Keratinocyte (primary cell): ENCODE measurements around the gene EPAS1. TPM values are rescaled to one million over a fixed set of nuclear protein-coding genes. Genes with fewer than 3 reads are reported as not detected.

Experiments
- DNase-seq: peaks from one replicate; pipeline ENCODE4 v3.0.0-alpha.2; 2011; ENCODE audit warnings: low read depth, missing footprints, low spot score
- FAIRE-seq: peaks from 2 replicates; lab custom pipeline; 2011; peaks lifted over from hg19 to GRCh38; lab: Jason Lieb, UNC
- H2AFZ ChIP-seq: 2 replicates; pipeline ENCODE4 v1.6.0; 2012; ENCODE audit warnings: low read length, control low read depth, inconsistent platforms; ENCODE audit not compliant: control insufficient read depth
- H3K27ac ChIP-seq: 2 replicates; pipeline ENCODE4 v1.5.1; 2011; ENCODE audit warnings: low read length; ENCODE audit not compliant: control insufficient read depth, insufficient read depth
- H3K27me3 ChIP-seq: 3 replicates; pipeline ENCODE4 v1.6.0; 2011; ENCODE audit warnings: low read length; ENCODE audit not compliant: control insufficient read depth, insufficient read depth; ENCODE audit errors: extremely low read depth
- H3K36me3 ChIP-seq, 2 experiments: 2 replicates in 1 of 2; 3 replicates in 1 of 2; pipeline ENCODE4 v1.5.1; 2011; ENCODE audit warnings: low read length in 2 of 2, mild to moderate bottlenecking in 1 of 2; ENCODE audit not compliant: control insufficient read depth in 2 of 2, insufficient read depth in 2 of 2; ENCODE audit errors: extremely low read depth in 1 of 2
- H3K4me1 ChIP-seq: 3 replicates; pipeline ENCODE4 v1.5.1; 2011; ENCODE audit warnings: low read length; ENCODE audit not compliant: control insufficient read depth, insufficient read depth; ENCODE audit errors: extremely low read depth
- H3K4me2 ChIP-seq: 3 replicates; pipeline ENCODE4 v1.6.0; 2011; ENCODE audit warnings: low read depth, low read length; ENCODE audit not compliant: control insufficient read depth, insufficient read depth; ENCODE audit errors: extremely low read depth
- H3K4me3 ChIP-seq, 3 experiments: fragments of 200-600 bp in 1 of 3; sonication (generic) in 1 of 3; 2 replicates in 2 of 3; 3 replicates in 1 of 3; pipeline ENCODE4 v1.5.1; 2011 to 2016; ENCODE audit warnings: low read length in 3 of 3, mild to moderate bottlenecking in 3 of 3, control low read depth in 2 of 3, inconsistent platforms in 1 of 3, low read depth in 1 of 3, mixed read lengths in 1 of 3, mixed run types in 1 of 3, moderate library complexity in 1 of 3; ENCODE audit not compliant: control insufficient read depth in 2 of 3, insufficient read depth in 2 of 3; ENCODE audit errors: extremely low read depth in 1 of 3
- H3K79me2 ChIP-seq: 2 replicates; pipeline ENCODE4 v1.6.0; 2012; ENCODE audit warnings: low read length; ENCODE audit not compliant: control insufficient read depth, insufficient read depth
- H3K9ac ChIP-seq: 3 replicates; pipeline ENCODE4 v1.6.0; 2011; ENCODE audit warnings: low read length; ENCODE audit not compliant: control insufficient read depth, insufficient read depth; ENCODE audit errors: extremely low read depth
- H3K9me1 ChIP-seq: 3 replicates; pipeline ENCODE4 v1.6.0; 2011; ENCODE audit warnings: low read length; ENCODE audit not compliant: control insufficient read depth, insufficient read depth; ENCODE audit errors: extremely low read depth
- H3K9me3 ChIP-seq: 2 replicates; pipeline ENCODE4 v1.5.1; 2012; ENCODE audit warnings: low read depth, low read length; ENCODE audit not compliant: control insufficient read depth
- H4K20me1 ChIP-seq: 3 replicates; pipeline ENCODE4 v1.6.0; 2011; ENCODE audit warnings: low read length; ENCODE audit not compliant: control insufficient read depth, insufficient read depth; ENCODE audit errors: extremely low read depth
- CTCF ChIP-seq, 3 experiments: IDR thresholded peaks in 1 of 3; conservative IDR thresholded peaks in 1 of 3; optimal IDR thresholded peaks in 1 of 3; 2 replicates in 2 of 3; 3 replicates in 1 of 3; pipeline versions ENCODE3 to v1.5.1; 2011; ENCODE audit warnings: low read length in 3 of 3, mild to moderate bottlenecking in 3 of 3, moderate library complexity in 2 of 3, control low read depth in 1 of 3, inconsistent platforms in 1 of 3; ENCODE audit not compliant: insufficient read depth in 2 of 3; ENCODE audit errors: extremely low read depth in 1 of 3
- EZH2 ChIP-seq: IDR thresholded peaks from one replicate; pipeline ENCODE4 v1.6.1; 2012; ENCODE audit warnings: inconsistent platforms, mild to moderate bottlenecking, low read length, moderate library complexity
- dilution Hi-C: fragments of 300-500 bp; cut with MboI; formaldehyde crosslinking; loops from one replicate; pipeline ENCODE4 v1.7.0; 2020; ENCODE audit warnings: low sequenced_read_pairs; ENCODE audit not compliant: extremely low pct_ligation_motif_present
- polyA plus RNA-seq, 5 experiments: library from polyadenylated mRNA; depleted of rRNA in 3 of 5; stranded (reverse) in 3 of 5; stranded (forward) in 1 of 5; unstranded in 1 of 5; fragments of >200 nt; gene quantifications; 1 replicate in 1 of 5; 2 replicates in 3 of 5; 3 replicates in 1 of 5; pipeline versions ENCODE4 v1.2.1 to v1.2.3, GENCODE V29; 2011 to 2012; ENCODE audit warnings: missing spikeins in 2 of 5, low read depth in 1 of 5, low replicate concordance in 1 of 5

The EPAS1 gene
- polyA plus RNA-seq, 1 donor (not counting 4 experiments of a cell fraction or from before 2014, with no cell fraction given) = 96.7 TPM

GRCh38 chr2:46329803-46330775, 32.9 kb downstream of the EPAS1 start:
- peaks cover 99% of the 10 kb centered on the region for H3K4me1 ChIP-seq
- H3K9me1 ChIP-seq = no peaks in the 10 kb centered on the region
- TF ChIP-seq EZH2 = no peak
- no peak for TF ChIP-seq CTCF (optimal IDR thresholded peaks at IDR 0.05 in 1 of 3, IDR thresholded peaks at IDR 0.05 in 1 of 3, conservative IDR thresholded peaks at IDR 0.05 in 1 of 3; ENCODE audit: extremely low read depth in 1 of 3, insufficient read depth in 2 of 3, low read length in 3 of 3)
- no peaks in the 10 kb centered on the region for H3K9me3 ChIP-seq
- FAIRE-seq (peak; percentile 83), DNase-seq (peak; percentile 59)
- H3K4me3 ChIP-seq = peak overlapping the region in 1 of 3 experiments; percentile 40
- peak overlapping the region; percentile 51 for H3K4me2 ChIP-seq
- no peaks in the 10 kb centered on the region for H3K27me3 ChIP-seq
- peak overlapping the region; percentile 76 for H3K9ac ChIP-seq
- peaks cover 48% of the 10 kb centered on the region for H3K79me2 ChIP-seq
- no peaks in the 10 kb centered on the region for H4K20me1 ChIP-seq
- peak overlapping the region; percentile 92 for H3K27ac ChIP-seq
- H2AFZ ChIP-seq = no peak overlapping the region
- H3K36me3 ChIP-seq = peaks cover 0 to 5% of the 10 kb centered on the region in 2 experiments
- dilution Hi-C loops = no loop called here

- peaks cover 53% of the 10 kb centered on the region for H3K79me2 ChIP-seq
- no peaks in the 10 kb centered on the region for H3K9me3 ChIP-seq
Observed at GRCh38 chr2:46331109-46331766, 34.0 kb downstream of the EPAS1 start.

More at GRCh38 chr2:46331109-46331766, 34.0 kb downstream of the EPAS1 start:
- FAIRE-seq = no peak
- Histone ChIP-seq H4K20me1 (no peaks in the 10 kb centered on the region), H3K4me2 (peak overlapping the region; percentile 83), H3K4me1 (peaks cover 99% of the 10 kb centered on the region), H2AFZ (no peak overlapping the region), H3K9me1 (no peaks in the 10 kb centered on the region), H3K27ac (peak overlapping the region; percentile 92), H3K27me3 (no peaks in the 10 kb centered on the region), H3K4me3 (no peak overlapping the region), H3K36me3 (peaks cover 0 to 5% of the 10 kb centered on the region in 2 experiments), H3K9ac (peak overlapping the region; percentile 76)
- dilution Hi-C loops = no loop called here
- no peak for DNase-seq
- no peak for TF ChIP-seq EZH2
- TF ChIP-seq CTCF (optimal IDR thresholded peaks at IDR 0.05 in 1 of 3, IDR thresholded peaks at IDR 0.05 in 1 of 3, conservative IDR thresholded peaks at IDR 0.05 in 1 of 3; ENCODE audit: extremely low read depth in 1 of 3, insufficient read depth in 2 of 3, low read length in 3 of 3) = no peak
